Heart left ventricle (tissue), 16 donors: ENCODE results near the gene HMCN2. TPM values are rescaled to one million over a fixed set of nuclear protein-coding genes. Genes with fewer than 3 reads are reported as not detected.

Experiments used
- ATAC-seq, 4 donors: fragments of 200-7000 bp; cut with Tn5 transposase; one replicate each; pipeline ENCODE4 v1.9.1; 2020 to 2022; ENCODE audit warnings: moderate library complexity in 4 of 4, mild to moderate bottlenecking in 3 of 4, moderate number of reproducible peaks in 1 of 4
- DNase-seq, 5 donors: peaks; one replicate each; pipeline ENCODE4 v3.0.0-alpha.2; 2020
- H3K27ac ChIP-seq, 12 donors: fragments of 200-600 bp; sonication (generic) in 4 of 12; one replicate each; pipeline versions ENCODE4 v1.5.0 to v1.8.0; 2016 to 2022; ENCODE audit warnings: mild to moderate bottlenecking in 2 of 12
- H3K27me3 ChIP-seq, 9 donors: fragments of 200-600 bp; sonication (generic) in 2 of 9; one replicate each; pipeline versions ENCODE4 v1.5.1 to v1.8.0; 2016 to 2022; ENCODE audit warnings: mild to moderate bottlenecking in 3 of 9
- H3K36me3 ChIP-seq, 9 donors: fragments of 200-600 bp; sonication (generic) in 2 of 9; one replicate each; pipeline versions ENCODE4 v1.5.0 to v1.8.0; 2018 to 2022; ENCODE audit warnings: mild to moderate bottlenecking in 2 of 9
- H3K4me1 ChIP-seq, 12 donors: fragments of 200-600 bp; sonication (generic) in 4 of 12; one replicate each; pipeline versions ENCODE4 v1.5.0 to v1.8.0; 2016 to 2022; ENCODE audit warnings: mild to moderate bottlenecking in 3 of 12
- H3K4me3 ChIP-seq, 12 donors: fragments of 200-600 bp; sonication (generic) in 4 of 12; one replicate each; pipeline versions ENCODE4 v1.5.0 to v1.8.0; 2017 to 2022; ENCODE audit warnings: mild to moderate bottlenecking in 9 of 12, moderate library complexity in 4 of 12
- H3K9me3 ChIP-seq, 12 donors: fragments of 200-600 bp; sonication (generic) in 4 of 12; one replicate each; pipeline versions ENCODE4 v1.5.0 to v1.8.0; 2016 to 2022; ENCODE audit warnings: mild to moderate bottlenecking in 1 of 12
- CTCF ChIP-seq, 12 donors: fragments of 200-600 bp; sonication (generic) in 4 of 12; IDR thresholded peaks; one replicate each; pipeline versions ENCODE4 v1.5.0 to v1.8.0; 2018 to 2022; ENCODE audit warnings: antibody characterized with exemption in 12 of 12, mild to moderate bottlenecking in 5 of 12
- POLR2A ChIP-seq, 2 donors: fragments of 450-650 bp; IDR thresholded peaks; one replicate each; pipeline ENCODE4 v1.6.1; 2017; ENCODE audit warnings: antibody characterized with exemption in 2 of 2, mild to moderate bottlenecking in 2 of 2, moderate library complexity in 2 of 2
- WGBS, 4 donors: extraction: QIAGEN DNeasy Blood & Tissue Kit in 2 of 4; methylation state at CpG; one replicate each; pipeline versions ENCODE4 v1.1.5 to v1.1.7; 2013 to 2018; 5-methylcytosine and 5-hydroxymethylcytosine counted together
- intact Hi-C, 10 donors: fragments of 100-400 bp; cut with DNase I; formaldehyde crosslinking; loops; one replicate each; pipeline versions ENCODE4 v1.11.1 to v1.14.2; 2022
- polyA plus RNA-seq, 2 donors: library from polyadenylated mRNA; stranded (reverse); fragments of 200-250 nt; gene quantifications; one replicate each; pipeline ENCODE4 v1.2.3, GENCODE V29; 2013
- total RNA-seq, 9 donors: library from RNA; depleted of rRNA in 2 of 9; stranded (reverse); fragments of >200 nt in 2 of 9; fragmentation: NEBNext Ultra II Directional in 3 of 9; extraction: Animal tissue kit (Norgen Biotek cat#: 25700) in 3 of 9; gene quantifications; one replicate each; pipeline versions ENCODE4 v1.1.0 to v1.2.4, GENCODE V29; 2016 to 2023
- donor health status: ischemic (EF 13 %, LVEDD 7.1; RV severe dilation, severe dysfunction).
- donor health status: healthy with polysubstance abuse.
- donor health status: DM: no; HTN: yes; CAD: no.
- donor health status: DM: no; HTN: no; CAD: no.
- donor health status: ischemic (EF 25% LVEDD 6.9; RV normal size, moderate dysfunction).
- donor health status: ischemic (EF 25% LVEDD 5.7; RV mildly dilated, moderate dysfunction).
- donor health status: healthy.
- donor health status: DM: yes; HTN: yes; CAD: no.
- donor health status: ischemic (EF 35%, LVEDD 5.7; RV mildly dilated, moderate dysfunction).
- donor health status: nonischemic (EF 11% LVEDD 7.7; RV severe dilation, severe dysfunction).
- donor health status: DM: yes; HTN: yes; CAD: no.
- donor health status: PGD.
- donor health status: ischemic (EF 29% LVEDD 5.4; RV normal size, mild dysfunction).
- donor health status: nonischemic (EF 23%, LVEDD 6.1; RV moderate dilation, normal function).

The HMCN2 gene
- total and polyA plus RNA-seq, 11 donors, result 2.3 to 10.4 (median 4.3) TPM

- Histone ChIP-seq H3K27me3 (no peaks in the 10 kb centered on the region), H3K4me3 (no peak overlapping the region), H3K4me1 (no peaks in the 10 kb centered on the region), H3K36me3 (peaks cover 0 to 4% (median 0%) of the 10 kb centered on the region in 9 donors), H3K9me3 (no peaks in the 10 kb centered on the region), H3K27ac (no peak overlapping the region)
- DNase-seq (peak in 1 of 5 donors; percentile 11), ATAC-seq (no peak)
- intact Hi-C loops, result loop anchor here in 3 of 10 donors (10.0 kb wide), 2 partner anchors 245 to 465 kb away; no protein-coding TSS in a partner anchor
- TF ChIP-seq POLR2A (IDR thresholded peaks at IDR 0.05), result no peak
- no peak for TF ChIP-seq CTCF (IDR thresholded peaks at IDR 0.05)
- 49 to 77% (median 74%) methylated on average over 4 to 11 of the region's 11 CpGs for WGBS, 4 donors
Observed at GRCh38 chr9:130349398-130349797, 83.8 kb downstream of the HMCN2 start.

GRCh38 chr9:130351343-130351742, 85.8 kb downstream of the HMCN2 start:
- WGBS, 4 donors, result 79 to 91% (median 87%) methylated on average over 11 to 14 of the region's 14 CpGs
- no peak for DNase-seq
- intact Hi-C loops, result no loop called here
- TF ChIP-seq CTCF (IDR thresholded peaks at IDR 0.05), result no peak
- Histone ChIP-seq H3K4me1 (no peaks in the 10 kb centered on the region), H3K27ac (no peak overlapping the region), H3K36me3 (peaks cover 0 to 4% (median 0%) of the 10 kb centered on the region in 9 donors), H3K4me3 (no peak overlapping the region), H3K27me3 (no peaks in the 10 kb centered on the region), H3K9me3 (no peaks in the 10 kb centered on the region)
- ATAC-seq, result no peak

GRCh38 chr9:130352081-130352480, 86.5 kb downstream of the HMCN2 start:
- DNase-seq, result no peak
- 88 to 91% (median 89%) methylated on average over 10 of the region's 10 CpGs for WGBS, 4 donors
- TF ChIP-seq CTCF (IDR thresholded peaks at IDR 0.05) (no peak), POLR2A (IDR thresholded peaks at IDR 0.05) (no peak)
- no peaks in the 10 kb centered on the region for H3K4me1 ChIP-seq
- H3K27me3 ChIP-seq, result no peaks in the 10 kb centered on the region
- H3K36me3 ChIP-seq, result peaks cover 0 to 4% (median 0%) of the 10 kb centered on the region in 9 donors
- no peak overlapping the region for H3K4me3 ChIP-seq
- no peak for ATAC-seq
- H3K27ac ChIP-seq, result no peak overlapping the region
- intact Hi-C loops, result no loop called here
- no peaks in the 10 kb centered on the region for H3K9me3 ChIP-seq

- Histone ChIP-seq H3K4me1 (no peaks in the 10 kb centered on the region), H3K4me3 (no peak overlapping the region)
- no peak for DNase-seq
Observed at GRCh38 chr9:130352586-130353285, 87.2 kb downstream of the HMCN2 start.

More at GRCh38 chr9:130352586-130353285, 87.2 kb downstream of the HMCN2 start:
- Histone ChIP-seq H3K27me3 (no peaks in the 10 kb centered on the region), H3K27ac (no peak overlapping the region), H3K9me3 (no peaks in the 10 kb centered on the region), H3K36me3 (peaks cover 0 to 6% (median 0%) of the 10 kb centered on the region in 9 donors)
- no peak for TF ChIP-seq CTCF (IDR thresholded peaks at IDR 0.05)
- TF ChIP-seq POLR2A (IDR thresholded peaks at IDR 0.05), result no peak
- 91 to 93% (median 92%) methylated on average over 10 to 17 of the region's 17 CpGs for WGBS, 4 donors
- intact Hi-C loops, result no loop called here
- no peak for ATAC-seq
